HG02852 (cell line): ENCODE measurements around the gene RAB11A.

Experiments
- ATAC-seq: cut with Tn5 transposase; IDR thresholded peaks from one replicate; pipeline ENCODE4 v1.9.1; 2021; ENCODE audit warnings: mild to moderate bottlenecking, moderate library complexity; ENCODE audit not compliant: unreplicated experiment

RAB11A gene

DNA sequence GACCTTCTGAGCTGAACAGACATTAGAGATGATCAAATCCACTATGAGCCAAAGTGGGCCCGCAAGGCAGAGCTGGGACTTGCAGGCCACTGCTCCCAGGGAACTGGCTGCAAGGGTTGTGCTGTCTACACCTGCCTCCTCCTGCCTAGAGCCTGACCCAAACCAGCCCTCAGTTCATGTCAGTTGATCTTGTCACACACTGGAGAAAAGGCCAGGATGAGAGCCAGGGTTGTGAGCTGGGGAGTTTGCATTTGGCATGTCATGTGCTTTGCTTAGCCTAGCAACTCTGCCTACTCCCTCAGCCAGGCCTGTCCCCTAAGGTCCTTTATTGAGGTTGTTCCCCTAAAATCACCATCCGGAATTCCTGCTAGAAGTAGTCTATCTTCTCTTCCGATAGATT, 67.8 kb downstream of the RAB11A start:
- ATAC-seq, result no peak

GRCh38 chr15:65937476-65937875, 68.2 kb downstream of the RAB11A start:
- ATAC-seq, result no peak

GRCh38 chr15:65938604-65939003, 69.3 kb downstream of the RAB11A start:
- no peak for ATAC-seq

GRCh38 chr15:65939901-65940617, 70.8 kb downstream of the RAB11A start:
- ATAC-seq, result no peak

- no peak for ATAC-seq
These were observed 71.3 kb downstream of the RAB11A start for GRCh38 chr15:65940618-65940909.
